ENCODE measurements around the gene E2F2. TPM values are rescaled to one million over a fixed set of nuclear protein-coding genes. Genes with fewer than 3 reads are reported as not detected.
"Not testable (repeated sequence)": the region's sequence is repeated elsewhere in the genome, so short reads cannot be mapped to it uniquely, and the experiment has no call there.

Gene E2F2
- total and polyA plus RNA-seq, 7 donors, result 0.03 to 0.32 (median 0.06) TPM; not detected in 2

GRCh38 chr1:23514111-23514679, 16.8 kb downstream of the E2F2 start:
- TF ChIP-seq, protein P1, sequence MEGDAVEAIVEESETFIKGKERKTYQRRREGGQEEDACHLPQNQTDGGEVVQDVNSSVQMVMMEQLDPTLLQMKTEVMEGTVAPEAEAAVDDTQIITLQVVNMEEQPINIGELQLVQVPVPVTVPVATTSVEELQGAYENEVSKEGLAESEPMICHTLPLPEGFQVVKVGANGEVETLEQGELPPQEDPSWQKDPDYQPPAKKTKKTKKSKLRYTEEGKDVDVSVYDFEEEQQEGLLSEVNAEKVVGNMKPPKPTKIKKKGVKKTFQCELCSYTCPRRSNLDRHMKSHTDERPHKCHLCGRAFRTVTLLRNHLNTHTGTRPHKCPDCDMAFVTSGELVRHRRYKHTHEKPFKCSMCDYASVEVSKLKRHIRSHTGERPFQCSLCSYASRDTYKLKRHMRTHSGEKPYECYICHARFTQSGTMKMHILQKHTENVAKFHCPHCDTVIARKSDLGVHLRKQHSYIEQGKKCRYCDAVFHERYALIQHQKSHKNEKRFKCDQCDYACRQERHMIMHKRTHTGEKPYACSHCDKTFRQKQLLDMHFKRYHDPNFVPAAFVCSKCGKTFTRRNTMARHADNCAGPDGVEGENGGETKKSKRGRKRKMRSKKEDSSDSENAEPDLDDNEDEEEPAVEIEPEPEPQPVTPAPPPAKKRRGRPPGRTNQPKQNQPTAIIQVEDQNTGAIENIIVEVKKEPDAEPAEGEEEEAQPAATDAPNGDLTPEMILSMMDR (IDR thresholded peaks at IDR 0.05), result no peak
- no peaks in the 10 kb centered on the region for H3K9me3 ChIP-seq
- DNase-seq (no peak), ATAC-seq (no peak)
- intact Hi-C loops (cut with DNase I), result no loop called here
- H3K36me3 ChIP-seq (ENCODE audit: insufficient read depth in 1 of 2, low read depth in 1 of 2), result no peaks in the 10 kb centered on the region
- no peaks in the 10 kb centered on the region for H3K4me1 ChIP-seq
- no peak overlapping the region for H3K27ac ChIP-seq
- H3K4me3 ChIP-seq, result no peak overlapping the region
- 93 to 97% (median 96%) methylated on average over 3 of the region's 3 CpGs for WGBS, 3 donors
- H3K27me3 ChIP-seq (ENCODE audit: insufficient read depth in 3 of 3, low read length in 2 of 3), result no peaks in the 10 kb centered on the region

- no peaks in the 10 kb centered on the region for H3K36me3 ChIP-seq (ENCODE audit: insufficient read depth in 1 of 2, low read depth in 1 of 2)
- ATAC-seq, result no peak
- WGBS, 3 donors, result 95 to 98% (median 97%) methylated on average over 15 of the region's 15 CpGs
Observed at GRCh38 chr1:23509896-23510295, 21.1 kb downstream of the E2F2 start.

GRCh38 chr1:23506376-23507107, 24.5 kb downstream of the E2F2 start:
- intact Hi-C loops (cut with DNase I), result no loop called here
- Histone ChIP-seq H3K9me3 (no peaks in the 10 kb centered on the region), H3K27ac (no peak overlapping the region), H3K4me1 (no peaks in the 10 kb centered on the region), H3K27me3 (ENCODE audit: insufficient read depth in 3 of 3, low read length in 2 of 3) (no peaks in the 10 kb centered on the region), H3K36me3 (ENCODE audit: insufficient read depth in 1 of 2, low read depth in 1 of 2) (no peaks in the 10 kb centered on the region), H3K4me3 (no peak overlapping the region)
- WGBS, 3 donors, result 87 to 89% (median 88%) methylated on average over 13 of the region's 13 CpGs
- ATAC-seq (no peak), DNase-seq (no peak)
- TF ChIP-seq, protein P1 (IDR thresholded peaks at IDR 0.05), result no peak

More at GRCh38 chr1:23509896-23510295, 21.1 kb downstream of the E2F2 start:
- H3K9me3 ChIP-seq, result no peaks in the 10 kb centered on the region
- TF ChIP-seq, protein P1 (IDR thresholded peaks at IDR 0.05), result no peak
- no peaks in the 10 kb centered on the region for H3K4me1 ChIP-seq
- no peak overlapping the region for H3K27ac ChIP-seq
- intact Hi-C loops (cut with DNase I), result no loop called here
- H3K4me3 ChIP-seq, result no peak overlapping the region
- DNase-seq, result no peak
- no peaks in the 10 kb centered on the region for H3K27me3 ChIP-seq (ENCODE audit: insufficient read depth in 3 of 3, low read length in 2 of 3)

DNA sequence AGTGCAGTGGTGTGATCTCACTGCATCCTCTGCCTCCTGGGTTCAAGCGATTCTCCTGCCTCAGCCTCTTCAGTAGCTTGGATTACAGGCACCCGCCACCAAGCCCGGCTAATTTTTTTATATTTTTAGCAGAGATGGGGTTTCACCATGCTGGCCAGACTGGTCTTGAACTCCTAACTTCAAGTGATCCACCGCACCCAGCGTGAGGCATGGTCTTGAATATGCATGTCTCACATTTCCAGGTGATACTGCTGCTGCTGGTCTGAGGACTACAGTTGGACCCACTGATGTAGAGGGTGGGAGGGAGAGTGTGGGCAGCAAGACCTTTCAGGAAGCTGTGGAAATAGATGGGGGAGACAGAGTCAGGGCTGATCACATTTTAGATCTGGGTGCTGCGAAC, 25.2 kb downstream of the E2F2 start:
- Histone ChIP-seq H3K9me3 (no peaks in the 10 kb centered on the region), H3K4me3 (no peak overlapping the region), H3K27me3 (ENCODE audit: insufficient read depth in 3 of 3, low read length in 2 of 3) (no peaks in the 10 kb centered on the region), H3K36me3 (ENCODE audit: insufficient read depth in 1 of 2, low read depth in 1 of 2) (no peaks in the 10 kb centered on the region), H3K4me1 (no peaks in the 10 kb centered on the region), H3K27ac (no peak overlapping the region)
- DNase-seq (no peak), ATAC-seq (no peak)
- intact Hi-C loops (cut with DNase I), result no loop called here
- WGBS, 3 donors, result 91 to 95% (median 94%) methylated on average over 6 of the region's 6 CpGs
- TF ChIP-seq, protein P1 (IDR thresholded peaks at IDR 0.05), result no peak

GRCh38 chr1:23504156-23504555, 26.9 kb downstream of the E2F2 start:
- H3K9me3 ChIP-seq; H3K27ac ChIP-seq; H3K36me3 ChIP-seq (ENCODE audit: insufficient read depth in 1 of 2, low read depth in 1 of 2); H3K27me3 ChIP-seq (ENCODE audit: insufficient read depth in 3 of 3, low read length in 2 of 3); H3K4me3 ChIP-seq; ATAC-seq; intact Hi-C loops (cut with DNase I); H3K4me1 ChIP-seq; DNase-seq: not testable (repeated sequence)
- 72 to 91% (median 87%) methylated on average over 7 to 20 of the region's 24 CpGs for WGBS, 3 donors
